ENCODE data around the gene UBE2E1.

- TF ChIP-seq POLR2A (IDR thresholded peaks at IDR 0.05) (no peak), CTCF (IDR thresholded peaks at IDR 0.05) (no peak)
Observed at GRCh38 chr3:23845326-23846216, 39.8 kb downstream of the UBE2E1 start.

All from thyroid gland (tissue), 4 donors.